ENCODE data around the gene XYLT1. TPM values are rescaled to one million over a fixed set of nuclear protein-coding genes. Genes with fewer than 3 reads are reported as not detected.

The XYLT1 gene
- total RNA-seq, 1 donor from 2014 or later: 1.6 TPM

- H3K27me3 ChIP-seq (ENCODE audit: control insufficient read depth, insufficient read depth, low read length): peaks cover 5% of the 10 kb centered on the region
- no peak overlapping the region for H3K4me3 ChIP-seq (ENCODE audit: low read depth, low read length)
- no peaks in the 10 kb centered on the region for H3K36me3 ChIP-seq (ENCODE audit: control insufficient read depth, insufficient read depth, low read length)
- DNase-seq (ENCODE audit: low read depth): peak; percentile 10
- TF ChIP-seq CTCF (IDR thresholded peaks at IDR 0.05; ENCODE audit: insufficient read depth, low read length, poor library complexity, severe bottlenecking): peak; percentile 37
Observed at GRCh38 chr16:17476414-17477259, 5.9 kb upstream of the XYLT1 start.

- Histone ChIP-seq H3K27me3 (ENCODE audit: control insufficient read depth, insufficient read depth, low read length) (peaks cover 15% of the 10 kb centered on the region), H3K36me3 (ENCODE audit: control insufficient read depth, insufficient read depth, low read length) (no peaks in the 10 kb centered on the region), H3K4me3 (ENCODE audit: low read depth, low read length) (no peak overlapping the region)
- DNase-seq (ENCODE audit: low read depth): no peak
- no peak for TF ChIP-seq CTCF (IDR thresholded peaks at IDR 0.05; ENCODE audit: insufficient read depth, low read length, poor library complexity, severe bottlenecking)
Observed at GRCh38 chr16:17475104-17475503, 4.3 kb upstream of the XYLT1 start.

GRCh38 chr16:17474572-17474971, 3.8 kb upstream of the XYLT1 start:
- no peak for DNase-seq (ENCODE audit: low read depth)
- H3K27me3 ChIP-seq (ENCODE audit: control insufficient read depth, insufficient read depth, low read length): peaks cover 20% of the 10 kb centered on the region
- no peaks in the 10 kb centered on the region for H3K36me3 ChIP-seq (ENCODE audit: control insufficient read depth, insufficient read depth, low read length)
- H3K4me3 ChIP-seq (ENCODE audit: low read depth, low read length): no peak overlapping the region
- no peak for TF ChIP-seq CTCF (IDR thresholded peaks at IDR 0.05; ENCODE audit: insufficient read depth, low read length, poor library complexity, severe bottlenecking)

- no peak for TF ChIP-seq CTCF (IDR thresholded peaks at IDR 0.05; ENCODE audit: insufficient read depth, low read length, poor library complexity, severe bottlenecking)
Observed at GRCh38 chr16:17474037-17474436, 3.3 kb upstream of the XYLT1 start.

GRCh38 chr16:17471719-17472461, 1.1 kb upstream of the XYLT1 start:
- Histone ChIP-seq H3K27me3 (ENCODE audit: control insufficient read depth, insufficient read depth, low read length) (peaks cover 39% of the 10 kb centered on the region), H3K4me3 (ENCODE audit: low read depth, low read length) (no peak overlapping the region), H3K36me3 (ENCODE audit: control insufficient read depth, insufficient read depth, low read length) (no peaks in the 10 kb centered on the region)
- no peak for TF ChIP-seq CTCF (IDR thresholded peaks at IDR 0.05; ENCODE audit: insufficient read depth, low read length, poor library complexity, severe bottlenecking)
- no peak for DNase-seq (ENCODE audit: low read depth)

More at GRCh38 chr16:17474037-17474436, 3.3 kb upstream of the XYLT1 start:
- Histone ChIP-seq H3K4me3 (ENCODE audit: low read depth, low read length) (no peak overlapping the region), H3K36me3 (ENCODE audit: control insufficient read depth, insufficient read depth, low read length) (no peaks in the 10 kb centered on the region), H3K27me3 (ENCODE audit: control insufficient read depth, insufficient read depth, low read length) (peaks cover 26% of the 10 kb centered on the region)
- no peak for DNase-seq (ENCODE audit: low read depth)
